ENCODE data around the gene MMP24. TPM values are rescaled to one million over a fixed set of nuclear protein-coding genes. Genes with fewer than 3 reads are reported as not detected.

Gene MMP24
- polyA plus RNA-seq, 1 of the 3 experiments (the other 2 are of a cell fraction): 18.1 TPM

DNA sequence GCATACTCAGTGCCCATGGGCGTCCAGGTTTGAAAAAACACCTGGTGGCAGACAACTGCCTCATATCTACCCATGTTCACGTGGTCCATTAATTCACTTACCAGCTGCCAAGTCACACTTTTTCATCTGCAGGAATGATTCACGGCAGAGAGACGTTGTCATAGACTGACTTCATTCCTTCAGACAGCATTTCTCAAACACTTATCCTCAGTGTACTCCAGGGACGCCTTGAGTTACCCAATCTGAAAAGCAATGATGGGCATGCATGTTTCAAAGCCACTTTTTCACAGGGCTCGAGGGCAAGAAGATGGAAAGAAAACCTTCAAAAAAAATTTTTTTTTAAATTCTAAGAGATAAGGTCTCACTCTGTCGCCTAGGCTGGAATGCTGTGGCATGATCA is 45.4 kb downstream of the MMP24 start:
- POLR2A ChIA-PET: interaction anchor here (1.4 kb wide), 1 partner anchor 13 kb away, joined by 3 read pairs; the partner anchor contains the start of gene EIF6
- H3K9ac ChIP-seq: no peak overlapping the region
- TF ChIP-seq YY1 (IDR thresholded peaks at IDR 0.05; ENCODE audit: low read depth) (no peak), GATA2 (CRISPR knock-in tag; IDR thresholded peaks at IDR 0.05) (no peak), NFIC (IDR thresholded peaks at IDR 0.05; ENCODE audit: borderline replicate concordance) (no peak), MEF2A (IDR thresholded peaks at IDR 0.05; ENCODE audit: borderline replicate concordance, low read depth) (no peak), TAF1 (IDR thresholded peaks at IDR 0.05; ENCODE audit: borderline replicate concordance, low read depth, low read length) (no peak), CHD2 (IDR thresholded peaks at IDR 0.05; ENCODE audit: low read length, partially characterized antibody) (no peak), REST (IDR thresholded peaks at IDR 0.05; ENCODE audit: low read depth, low read length) (no peak), EP300 (IDR thresholded peaks at IDR 0.05; ENCODE audit: borderline replicate concordance in 1 of 2, low read depth in 1 of 2, low read length in 1 of 2) (no peak), FOXM1 (IDR thresholded peaks at IDR 0.05; ENCODE audit: low read depth) (no peak), RCOR1 (IDR thresholded peaks at IDR 0.05; ENCODE audit: low read length) (no peak), GABPA (IDR thresholded peaks at IDR 0.05; ENCODE audit: low read depth) (no peak), MXI1 (IDR thresholded peaks at IDR 0.05; ENCODE audit: low read depth, low read length) (no peak)
- TF ChIP-seq, protein P1, sequence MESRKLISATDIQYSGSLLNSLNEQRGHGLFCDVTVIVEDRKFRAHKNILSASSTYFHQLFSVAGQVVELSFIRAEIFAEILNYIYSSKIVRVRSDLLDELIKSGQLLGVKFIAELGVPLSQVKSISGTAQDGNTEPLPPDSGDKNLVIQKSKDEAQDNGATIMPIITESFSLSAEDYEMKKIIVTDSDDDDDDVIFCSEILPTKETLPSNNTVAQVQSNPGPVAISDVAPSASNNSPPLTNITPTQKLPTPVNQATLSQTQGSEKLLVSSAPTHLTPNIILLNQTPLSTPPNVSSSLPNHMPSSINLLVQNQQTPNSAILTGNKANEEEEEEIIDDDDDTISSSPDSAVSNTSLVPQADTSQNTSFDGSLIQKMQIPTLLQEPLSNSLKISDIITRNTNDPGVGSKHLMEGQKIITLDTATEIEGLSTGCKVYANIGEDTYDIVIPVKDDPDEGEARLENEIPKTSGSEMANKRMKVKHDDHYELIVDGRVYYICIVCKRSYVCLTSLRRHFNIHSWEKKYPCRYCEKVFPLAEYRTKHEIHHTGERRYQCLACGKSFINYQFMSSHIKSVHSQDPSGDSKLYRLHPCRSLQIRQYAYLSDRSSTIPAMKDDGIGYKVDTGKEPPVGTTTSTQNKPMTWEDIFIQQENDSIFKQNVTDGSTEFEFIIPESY (IDR thresholded peaks at IDR 0.05; ENCODE audit: borderline replicate concordance, low read depth): no peak
- H2AFZ ChIP-seq (ENCODE audit: low read depth): no peak overlapping the region
- no peaks in the 10 kb centered on the region for H4K20me1 ChIP-seq (ENCODE audit: insufficient read depth)
- CTCF ChIA-PET: interaction anchor here (0.7 to 5.7 kb wide), 3 partner anchors 63 to 175 kb away, joined by 4 to 28 read pairs (median 5); no protein-coding TSS in a partner anchor
- peaks cover 11% of the 10 kb centered on the region for H3F3A ChIP-seq (replicated peaks; ENCODE audit: insufficient read depth)
- peaks cover 7 to 33% of the 10 kb centered on the region in 2 experiments for H3K36me3 ChIP-seq (replicated peaks in 1 of 2; ENCODE audit: control insufficient read depth in 1 of 2, insufficient read depth in 2 of 2, low read length in 1 of 2)
- H3K79me2 ChIP-seq (ENCODE audit: insufficient read depth): peaks cover 15% of the 10 kb centered on the region
- 71% methylated on average over 7 of the region's 7 CpGs for WGBS (ENCODE audit: low lambda C conversion rate)
- DNase-seq: no peak
- H3K4me1 ChIP-seq (ENCODE audit: control insufficient read depth in 1 of 2, insufficient read depth in 2 of 2, low read depth in 1 of 2, low read length in 1 of 2): peaks cover 5 to 38% of the 10 kb centered on the region in 2 experiments; a peak in 2 of 4 replicates
- no peaks in the 10 kb centered on the region for H3K27me3 ChIP-seq (ENCODE audit: insufficient read depth)
- no peak overlapping the region for H3K4me3 ChIP-seq (ENCODE audit: low read depth in 2 of 2, low read length in 1 of 2)
- H3K9me2 ChIP-seq: no peaks in the 10 kb centered on the region
- H3K27ac ChIP-seq (ENCODE audit: low read depth in 2 of 2, low read length in 1 of 2): no peak overlapping the region
- H3K9me3 ChIP-seq: no peaks in the 10 kb centered on the region
- H3K4me2 ChIP-seq: no peak overlapping the region

All from SK-N-SH (cell line).